Hepatocyte (in vitro differentiated cells): ENCODE results near the gene SRSF11.

Experiments used
- EZH2phosphoT487 ChIP-seq: fragments of 200-600 bp; sonication (generic); IDR thresholded peaks from one replicate; pipeline ENCODE4 v1.6.1; 2018; ENCODE audit warnings: antibody characterized with exemption, mild to moderate bottlenecking, low read depth, moderate library complexity; ENCODE audit not compliant: unreplicated experiment, severe bottlenecking
- TF ChIP-seq, protein P1 (sequence below): fragments of 200-600 bp; sonication (generic); IDR thresholded peaks from 2 replicates; pipeline ENCODE4 v1.5.1; 2016; ENCODE audit warnings: antibody characterized with exemption, mild to moderate bottlenecking; ENCODE audit not compliant: poor library complexity

DNA sequence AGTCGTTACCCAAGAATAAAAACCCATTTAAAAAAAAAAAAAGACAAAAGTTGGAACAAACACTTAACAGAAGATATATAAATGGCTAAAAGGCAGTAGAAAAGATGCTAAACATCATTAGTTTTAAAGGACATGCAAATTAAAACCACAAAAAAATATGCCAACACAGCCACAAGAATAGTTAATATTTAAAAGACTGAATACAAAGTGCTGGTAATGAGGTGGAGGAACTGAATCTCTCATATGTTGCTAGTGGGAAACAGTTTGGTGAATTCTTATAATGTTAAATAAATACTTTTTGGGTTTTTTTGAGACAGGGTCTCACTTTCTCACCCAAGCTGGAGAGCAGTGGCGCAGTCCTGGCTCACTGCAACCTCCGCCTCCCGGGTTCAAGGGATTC is 25.8 kb upstream of the SRSF11 start:
- no peak for TF ChIP-seq EZH2phosphoT487
- TF ChIP-seq, protein P1, sequence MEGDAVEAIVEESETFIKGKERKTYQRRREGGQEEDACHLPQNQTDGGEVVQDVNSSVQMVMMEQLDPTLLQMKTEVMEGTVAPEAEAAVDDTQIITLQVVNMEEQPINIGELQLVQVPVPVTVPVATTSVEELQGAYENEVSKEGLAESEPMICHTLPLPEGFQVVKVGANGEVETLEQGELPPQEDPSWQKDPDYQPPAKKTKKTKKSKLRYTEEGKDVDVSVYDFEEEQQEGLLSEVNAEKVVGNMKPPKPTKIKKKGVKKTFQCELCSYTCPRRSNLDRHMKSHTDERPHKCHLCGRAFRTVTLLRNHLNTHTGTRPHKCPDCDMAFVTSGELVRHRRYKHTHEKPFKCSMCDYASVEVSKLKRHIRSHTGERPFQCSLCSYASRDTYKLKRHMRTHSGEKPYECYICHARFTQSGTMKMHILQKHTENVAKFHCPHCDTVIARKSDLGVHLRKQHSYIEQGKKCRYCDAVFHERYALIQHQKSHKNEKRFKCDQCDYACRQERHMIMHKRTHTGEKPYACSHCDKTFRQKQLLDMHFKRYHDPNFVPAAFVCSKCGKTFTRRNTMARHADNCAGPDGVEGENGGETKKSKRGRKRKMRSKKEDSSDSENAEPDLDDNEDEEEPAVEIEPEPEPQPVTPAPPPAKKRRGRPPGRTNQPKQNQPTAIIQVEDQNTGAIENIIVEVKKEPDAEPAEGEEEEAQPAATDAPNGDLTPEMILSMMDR, result no peak
